WTC11 (cell line): ENCODE data around the gene SETD4. TPM values are rescaled to one million over a fixed set of nuclear protein-coding genes. Genes with fewer than 3 reads are reported as not detected.

Experiments
- ATAC-seq: fragments of 200-7000 bp; cut with Tn5 transposase; 2 replicates; pipeline ENCODE4 v1.10.0; 2021; ENCODE audit warnings: mild to moderate bottlenecking, moderate library complexity
- CTCF ChIA-PET: fragments of 300-600 bp; sonication (Branson Sonifier 250); formaldehyde crosslinking; loops from one replicate; lab custom pipeline; 2021; ENCODE audit warnings: antibody characterized with exemption; lab: Charles Lee
- POLR2A ChIA-PET: fragments of 350-600 bp; sonication (Branson Sonifier 250); formaldehyde crosslinking; loops from one replicate; lab custom pipeline; 2021; ENCODE audit warnings: antibody characterized with exemption; lab: Charles Lee
- DNase-seq: peaks from one replicate; pipeline ENCODE4 v3.0.0; 2021; ENCODE audit warnings: low spot score
- H3K27ac Mint-ChIP-seq: 2 replicates; pipeline ENCODE4 v1.8.0; 2021; ENCODE audit warnings: mixed read lengths
- H3K27me3 Mint-ChIP-seq: 2 replicates; pipeline ENCODE4 v1.8.0; 2021; ENCODE audit warnings: low read depth, mild to moderate bottlenecking, moderate library complexity, mixed read lengths
- H3K36me3 Mint-ChIP-seq: 2 replicates; pipeline ENCODE4 v1.8.0; 2021; ENCODE audit warnings: mixed read lengths
- H3K4me1 Mint-ChIP-seq: 2 replicates; pipeline ENCODE4 v1.8.0; 2022; ENCODE audit warnings: mixed read lengths
- H3K4me3 Mint-ChIP-seq: 2 replicates; pipeline ENCODE4 v1.8.0; 2021; ENCODE audit warnings: mild to moderate bottlenecking, moderate library complexity, mixed read lengths
- H3K9me3 Mint-ChIP-seq: 2 replicates; pipeline ENCODE4 v1.8.0; 2021; ENCODE audit warnings: mixed read lengths
- ATF2 ChIP-seq: sonication (generic); formaldehyde crosslinking; IDR thresholded peaks from 2 replicates; pipeline ENCODE4 v1.8.1; 2022; ENCODE audit warnings: low read depth, missing genetic modification reagents, borderline replicate concordance
- CBFB ChIP-seq: sonication (generic); formaldehyde crosslinking; IDR thresholded peaks from 2 replicates; pipeline ENCODE4 v1.8.1; 2022; ENCODE audit warnings: mild to moderate bottlenecking, low read depth, missing genetic modification reagents
- CDX4 ChIP-seq: fragments of 250-450 bp; sonication (Bioruptor Pico); IDR thresholded peaks from 2 replicates; pipeline ENCODE4 v1.9.0; 2021; ENCODE audit warnings: moderate library complexity, mild to moderate bottlenecking, inconsistent platforms, borderline replicate concordance
- E2F5 ChIP-seq: sonication (generic); formaldehyde crosslinking; IDR thresholded peaks from 2 replicates; pipeline ENCODE4 v1.8.1; 2022; ENCODE audit warnings: mild to moderate bottlenecking, moderate library complexity, missing genetic modification reagents
- ETV6 ChIP-seq: sonication (generic); formaldehyde crosslinking; IDR thresholded peaks from 2 replicates; pipeline ENCODE4 v1.8.1; 2022; ENCODE audit warnings: mild to moderate bottlenecking, missing genetic modification reagents
- GABPB1 ChIP-seq: sonication (generic); formaldehyde crosslinking; IDR thresholded peaks from 2 replicates; pipeline ENCODE4 v1.8.1; 2023; ENCODE audit warnings: mild to moderate bottlenecking, missing genetic modification reagents
- GRHL2 ChIP-seq: fragments of 250-450 bp; sonication (Bioruptor Pico); IDR thresholded peaks from 2 replicates; pipeline ENCODE4 v1.8.0; 2022; ENCODE audit warnings: mild to moderate bottlenecking, moderate library complexity; ENCODE audit not compliant: insufficient replicate concordance, severe bottlenecking
- KAT7 ChIP-seq: sonication (generic); formaldehyde crosslinking; IDR thresholded peaks from 2 replicates; pipeline ENCODE4 v1.8.1; 2023; ENCODE audit warnings: missing genetic modification reagents, mild to moderate bottlenecking, borderline replicate concordance
- NFE2L1 ChIP-seq: sonication (generic); formaldehyde crosslinking; IDR thresholded peaks from 2 replicates; pipeline ENCODE4 v1.8.1; 2023; ENCODE audit warnings: missing genetic modification reagents
- NFYB ChIP-seq: sonication (generic); formaldehyde crosslinking; conservative IDR thresholded peaks from 2 replicates; pipeline ENCODE4 v1.8.0; 2022; ENCODE audit warnings: low read depth, missing genetic modification reagents
- NR3C1 ChIP-seq: sonication (generic); formaldehyde crosslinking; conservative IDR thresholded peaks from 2 replicates; pipeline ENCODE4 v1.8.1; 2023; ENCODE audit warnings: low read depth, mild to moderate bottlenecking, missing genetic modification reagents
- PREB ChIP-seq: sonication (generic); formaldehyde crosslinking; IDR thresholded peaks from 2 replicates; pipeline ENCODE4 v1.8.1; 2022; ENCODE audit warnings: mild to moderate bottlenecking, missing genetic modification reagents, moderate library complexity, borderline replicate concordance
- PRRX2 ChIP-seq: fragments of 250-450 bp; sonication (Bioruptor Pico); IDR thresholded peaks from 2 replicates; pipeline ENCODE4 v1.8.0; 2021; ENCODE audit warnings: mild to moderate bottlenecking
- RELA ChIP-seq: sonication (generic); formaldehyde crosslinking; IDR thresholded peaks from 2 replicates; pipeline ENCODE4 v1.8.1; 2022; ENCODE audit warnings: missing genetic modification reagents, mild to moderate bottlenecking, borderline replicate concordance
- RORB ChIP-seq: fragments of 250-450 bp; sonication (Bioruptor Pico); IDR thresholded peaks from 2 replicates; pipeline ENCODE4 v1.9.0; 2021; ENCODE audit warnings: mild to moderate bottlenecking
- TCF7 ChIP-seq: sonication (generic); formaldehyde crosslinking; IDR thresholded peaks from 2 replicates; pipeline ENCODE4 v1.8.0; 2022; ENCODE audit warnings: mild to moderate bottlenecking, low read depth, missing genetic modification reagents, moderate library complexity
- USF2 ChIP-seq: sonication (generic); formaldehyde crosslinking; IDR thresholded peaks from 2 replicates; pipeline ENCODE4 v1.8.1; 2023; ENCODE audit warnings: mild to moderate bottlenecking, missing genetic modification reagents, moderate library complexity
- ZMAT4 ChIP-seq: fragments of 250-450 bp; sonication (Bioruptor Pico); IDR thresholded peaks from 2 replicates; pipeline ENCODE4 v1.9.0; 2021; ENCODE audit warnings: mild to moderate bottlenecking
- ZNF138 ChIP-seq: sonication (generic); formaldehyde crosslinking; conservative IDR thresholded peaks from 2 replicates; pipeline ENCODE4 v1.8.1; 2022; ENCODE audit warnings: mild to moderate bottlenecking, moderate library complexity, missing genetic modification reagents
- ZNF219 ChIP-seq: sonication (generic); formaldehyde crosslinking; IDR thresholded peaks from 2 replicates; pipeline ENCODE4 v1.8.0; 2023; ENCODE audit warnings: missing genetic modification reagents, mild to moderate bottlenecking, borderline replicate concordance
- ZNF232 ChIP-seq: sonication (generic); formaldehyde crosslinking; IDR thresholded peaks from 2 replicates; pipeline ENCODE4 v1.8.0; 2022; ENCODE audit warnings: mild to moderate bottlenecking, missing genetic modification reagents
- ZNF396 ChIP-seq: fragments of 250-450 bp; sonication (Bioruptor Pico); IDR thresholded peaks from 2 replicates; pipeline ENCODE4 v1.8.0; 2021; ENCODE audit warnings: mild to moderate bottlenecking, moderate library complexity, borderline replicate concordance
- ZNF416 ChIP-seq: fragments of 250-450 bp; sonication (Bioruptor Pico); IDR thresholded peaks from 2 replicates; pipeline ENCODE4 v1.9.0; 2021; ENCODE audit warnings: mild to moderate bottlenecking, inconsistent platforms
- ZNF423 ChIP-seq: fragments of 250-450 bp; sonication (Bioruptor Pico); IDR thresholded peaks from 2 replicates; pipeline ENCODE4 v2.1.2; 2022; ENCODE audit warnings: mild to moderate bottlenecking, moderate library complexity
- total RNA-seq: library from RNA; stranded (reverse); gene quantifications from 3 replicates; pipeline ENCODE4 v1.2.3, GENCODE V29; 2021
- TF ChIP-seq, protein P1 (sequence below): sonication (generic); formaldehyde crosslinking; IDR thresholded peaks from 2 replicates; pipeline ENCODE4 v1.8.1; 2022; ENCODE audit warnings: missing genetic modification reagents, borderline replicate concordance

SETD4 gene
- total RNA-seq, 1 experiment from 2014 or later, result 64.8 TPM

DNA sequence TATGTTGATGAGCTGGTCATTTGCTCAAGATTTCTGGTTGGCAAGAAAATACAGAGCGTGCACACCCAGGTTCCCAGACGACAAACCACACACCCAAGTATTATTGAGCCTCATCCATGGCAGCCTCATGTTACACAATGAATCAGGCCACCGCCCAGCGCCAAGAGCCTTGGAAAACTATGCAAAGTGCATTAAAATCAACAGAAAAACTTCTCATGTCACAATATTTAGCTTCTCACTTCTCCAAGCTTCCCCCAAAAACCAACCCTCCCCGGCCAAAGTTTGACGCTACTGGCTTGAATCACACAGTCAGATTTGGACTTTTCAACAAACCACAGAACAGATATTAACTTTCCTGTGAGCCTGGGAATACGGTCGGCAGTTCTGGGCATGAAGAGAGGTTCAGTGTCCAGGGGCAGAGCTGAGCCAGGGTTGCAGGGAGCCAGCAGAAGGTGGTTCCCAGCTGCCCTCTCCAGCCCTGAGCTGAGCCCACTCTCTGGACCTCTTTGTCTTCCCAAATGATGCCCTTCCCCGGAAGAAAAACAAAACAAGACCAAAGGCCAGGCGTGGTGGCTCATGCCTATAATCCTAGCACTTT, 71.1 kb downstream of the SETD4 start:
- CTCF ChIA-PET, result interaction anchor here (0.7 kb wide), 1 partner anchor 1243 kb away, joined by 3 read pairs; no protein-coding TSS in a partner anchor
- no peaks in the 10 kb centered on the region for H3K36me3 Mint-ChIP-seq
- peaks cover 8% of the 10 kb centered on the region; the same call in 1 of the 2 replicates for H3K4me1 Mint-ChIP-seq
- H3K9me3 Mint-ChIP-seq, result peaks cover under 1% of the 10 kb centered on the region
- POLR2A ChIA-PET, result interaction anchor here (0.6 kb wide), 1 partner anchor 49 kb away, joined by 3 read pairs; no protein-coding TSS in a partner anchor
- H3K4me3 Mint-ChIP-seq, result no peak overlapping the region
- no peak for ATAC-seq
- TF ChIP-seq NR3C1 (CRISPR knock-in tag) (no peak), RORB (no peak), ZNF219 (CRISPR knock-in tag) (no peak), GRHL2 (CRISPR knock-in tag) (no peak), NFE2L1 (CRISPR knock-in tag) (no peak), ZMAT4 (no peak), ZNF423 (CRISPR knock-in tag) (no peak), ZNF416 (no peak), CBFB (no peak), ZNF138 (CRISPR knock-in tag) (no peak), NFYB (CRISPR knock-in tag) (no peak), GABPB1 (no peak)
- no peak for DNase-seq
- H3K27me3 Mint-ChIP-seq, result no peaks in the 10 kb centered on the region
- no peak overlapping the region for H3K27ac Mint-ChIP-seq

- H3K9me3 Mint-ChIP-seq, result peaks cover 7% of the 10 kb centered on the region
- peaks cover 8% of the 10 kb centered on the region; the same call in 1 of the 2 replicates for H3K4me1 Mint-ChIP-seq
- no peak for TF ChIP-seq E2F5
- no peak for TF ChIP-seq ATF2 (CRISPR knock-in tag)
- TF ChIP-seq PREB (CRISPR knock-in tag), result no peak
- no peak for TF ChIP-seq CDX4 (CRISPR knock-in tag)
- no peak for TF ChIP-seq ZNF396 (CRISPR knock-in tag)
- no peak for TF ChIP-seq PRRX2 (CRISPR knock-in tag)
- TF ChIP-seq ZNF232 (CRISPR knock-in tag), result no peak
- no peak for TF ChIP-seq KAT7 (CRISPR knock-in tag)
- TF ChIP-seq ETV6 (CRISPR knock-in tag), result no peak
- TF ChIP-seq GABPB1, result no peak
- TF ChIP-seq TCF7 (CRISPR knock-in tag), result no peak
- TF ChIP-seq RELA, result no peak
- TF ChIP-seq USF2 (CRISPR knock-in tag), result no peak
- TF ChIP-seq, protein P1, sequence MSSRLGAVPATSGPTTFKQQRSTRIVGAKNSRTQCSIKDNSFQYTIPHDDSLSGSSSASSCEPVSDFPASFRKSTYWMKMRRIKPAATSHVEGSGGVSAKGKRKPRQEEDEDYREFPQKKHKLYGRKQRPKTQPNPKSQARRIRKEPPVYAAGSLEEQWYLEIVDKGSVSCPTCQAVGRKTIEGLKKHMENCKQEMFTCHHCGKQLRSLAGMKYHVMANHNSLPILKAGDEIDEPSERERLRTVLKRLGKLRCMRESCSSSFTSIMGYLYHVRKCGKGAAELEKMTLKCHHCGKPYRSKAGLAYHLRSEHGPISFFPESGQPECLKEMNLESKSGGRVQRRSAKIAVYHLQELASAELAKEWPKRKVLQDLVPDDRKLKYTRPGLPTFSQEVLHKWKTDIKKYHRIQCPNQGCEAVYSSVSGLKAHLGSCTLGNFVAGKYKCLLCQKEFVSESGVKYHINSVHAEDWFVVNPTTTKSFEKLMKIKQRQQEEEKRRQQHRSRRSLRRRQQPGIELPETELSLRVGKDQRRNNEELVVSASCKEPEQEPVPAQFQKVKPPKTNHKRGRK (CRISPR knock-in tag), result no peak
- H3K27me3 Mint-ChIP-seq, result no peaks in the 10 kb centered on the region
- CTCF ChIA-PET, result interaction anchor here (0.7 to 1.4 kb wide), 2 partner anchors 13 to 1243 kb away, joined by 3 read pairs; no protein-coding TSS in a partner anchor
- peaks cover 6% of the 10 kb centered on the region for H3K36me3 Mint-ChIP-seq
- H3K27ac Mint-ChIP-seq, result no peak overlapping the region
- no peak for DNase-seq
- ATAC-seq, result no peak
- POLR2A ChIA-PET, result interaction anchor here (0.6 kb wide), 1 partner anchor 50 kb away, joined by 3 read pairs; no protein-coding TSS in a partner anchor
- no peak overlapping the region for H3K4me3 Mint-ChIP-seq
These were observed 71.7 kb downstream of the SETD4 start for GRCh38 chr21:35988416-35989137.
